Measurements from ENCODE around the gene GCG.

The GCG gene

GRCh38 chr2:162111958-162112850 is 39.8 kb downstream of the GCG start:
- no peak overlapping the region for H3K4me3 ChIP-seq (replicated peaks; ENCODE audit: low read depth, low read length)
- no peak for TF ChIP-seq CTCF (IDR thresholded peaks at IDR 0.05; ENCODE audit: low read depth, low read length, missing control alignments)
- no peak for DNase-seq (ENCODE audit: extremely low read depth, low read depth)

- no peak for TF ChIP-seq CTCF (IDR thresholded peaks at IDR 0.05; ENCODE audit: low read depth, low read length, missing control alignments)
- DNase-seq (ENCODE audit: extremely low read depth, low read depth) = no peak
- H3K4me3 ChIP-seq (replicated peaks; ENCODE audit: low read depth, low read length) = no peak overlapping the region
These were observed 44.6 kb downstream of the GCG start for GRCh38 chr2:162107361-162107901.

- no peak for TF ChIP-seq CTCF (IDR thresholded peaks at IDR 0.05; ENCODE audit: low read depth, low read length, missing control alignments)
- no peak for DNase-seq (ENCODE audit: extremely low read depth, low read depth)
- no peak overlapping the region for H3K4me3 ChIP-seq (replicated peaks; ENCODE audit: low read depth, low read length)
These were observed 45.3 kb downstream of the GCG start for GRCh38 chr2:162106746-162107145.

DNA sequence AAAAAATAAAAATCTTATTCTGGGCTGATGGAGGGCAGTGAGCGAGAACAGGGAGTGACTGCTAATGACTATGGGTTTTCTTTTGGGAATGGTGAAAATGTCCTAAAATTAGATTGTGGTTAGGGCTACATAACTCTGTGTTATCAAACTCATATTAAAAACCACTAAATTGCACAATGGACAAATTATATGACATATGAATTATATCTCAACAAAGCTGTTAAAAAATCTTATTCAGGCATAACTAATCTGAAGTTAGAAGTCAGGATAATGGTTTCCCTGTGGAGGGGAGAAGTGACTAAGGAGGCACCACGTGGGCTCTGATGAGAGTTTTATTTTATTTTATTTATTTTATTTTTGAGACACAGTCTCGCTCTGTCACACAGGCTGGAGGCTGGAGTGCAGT is 45.9 kb downstream of the GCG start:
- no peak for DNase-seq (ENCODE audit: extremely low read depth, low read depth)

DNA sequence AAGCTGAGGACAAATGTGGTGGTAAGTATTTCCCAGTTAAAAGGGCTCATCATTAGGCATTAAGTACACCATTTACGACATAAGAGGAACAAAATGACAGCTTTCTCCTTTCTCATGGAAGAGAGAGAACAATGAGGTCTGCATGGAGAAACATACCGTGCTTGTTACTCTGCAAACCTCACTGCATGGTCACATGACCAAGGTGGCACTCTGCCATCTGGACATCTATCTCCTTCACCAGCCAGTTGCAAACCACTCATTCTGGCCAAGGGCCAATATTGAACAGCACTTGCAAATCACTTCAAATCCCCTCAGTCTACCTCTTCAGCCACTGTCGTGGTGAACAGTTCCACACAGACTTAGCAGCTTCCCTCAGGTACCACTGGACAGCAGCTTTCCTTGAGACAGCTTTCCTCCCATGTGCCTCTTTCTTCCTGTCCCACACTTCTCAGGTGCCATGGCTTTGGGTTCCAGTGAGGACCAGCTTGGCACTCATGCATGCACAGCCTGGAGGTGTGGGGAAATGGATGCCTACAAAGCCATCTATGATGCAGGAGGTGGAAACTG is 48.5 kb downstream of the GCG start:
- no peak for DNase-seq (ENCODE audit: extremely low read depth, low read depth)
- H3K4me3 ChIP-seq (replicated peaks; ENCODE audit: low read depth, low read length) = no peak overlapping the region
- TF ChIP-seq CTCF (IDR thresholded peaks at IDR 0.05; ENCODE audit: low read depth, low read length, missing control alignments) = no peak

More for the DNA sequence above, 45.9 kb downstream of the GCG start:
- TF ChIP-seq CTCF (IDR thresholded peaks at IDR 0.05; ENCODE audit: low read depth, low read length, missing control alignments) = no peak
- H3K4me3 ChIP-seq (replicated peaks; ENCODE audit: low read depth, low read length) = no peak overlapping the region

GRCh38 chr2:162100579-162100978 is 51.5 kb downstream of the GCG start:
- no peak for TF ChIP-seq CTCF (IDR thresholded peaks at IDR 0.05; ENCODE audit: low read depth, low read length, missing control alignments)
- no peak overlapping the region for H3K4me3 ChIP-seq (replicated peaks; ENCODE audit: low read depth, low read length)

More at GRCh38 chr2:162100579-162100978, 51.5 kb downstream of the GCG start:
- no peak for DNase-seq (ENCODE audit: extremely low read depth, low read depth)
